H9 (cell line): ENCODE measurements around the gene HRAS. TPM values are rescaled to one million over a fixed set of nuclear protein-coding genes. Genes with fewer than 3 reads are reported as not detected.

Source experiments
- DNase-seq: peaks from one replicate; pipeline ENCODE4 v3.0.0-alpha.2; 2017
- H2AFZ ChIP-seq: one replicate; pipeline ENCODE4 v1.6.1; 2013; ENCODE audit warnings: mild to moderate bottlenecking, low read length, control low read depth, moderate library complexity
- H2AK5ac ChIP-seq: 2 replicates; pipeline ENCODE4 v1.6.1; 2013; ENCODE audit warnings: low read length, control low read depth, mixed read lengths; ENCODE audit not compliant: insufficient read length
- H2BK120ac ChIP-seq: one replicate; pipeline ENCODE4 v1.6.1; 2013; ENCODE audit warnings: low read depth, mild to moderate bottlenecking, low read length, control low read depth, inconsistent platforms; ENCODE audit not compliant: poor library complexity, severe bottlenecking
- H2BK12ac ChIP-seq: 2 replicates; pipeline ENCODE4 v1.6.1; 2013; ENCODE audit warnings: low read length, control low read depth, mixed read lengths, low read depth; ENCODE audit not compliant: insufficient read length
- H2BK15ac ChIP-seq: 2 replicates; pipeline ENCODE4 v1.6.1; 2013; ENCODE audit warnings: low read depth, low read length, control low read depth
- H2BK20ac ChIP-seq: one replicate; pipeline ENCODE4 v1.6.1; 2013; ENCODE audit warnings: low read depth, mild to moderate bottlenecking, low read length, control low read depth, inconsistent platforms; ENCODE audit not compliant: poor library complexity, severe bottlenecking
- H2BK5ac ChIP-seq: 2 replicates; pipeline ENCODE4 v1.6.1; 2013; ENCODE audit warnings: low read length, control low read depth, mixed read lengths; ENCODE audit not compliant: insufficient read length
- H3K14ac ChIP-seq: 2 replicates; pipeline ENCODE4 v1.6.1; 2013; ENCODE audit warnings: low read length, control low read depth; ENCODE audit not compliant: insufficient read depth
- H3K18ac ChIP-seq: 2 replicates; pipeline ENCODE4 v1.6.1; 2013; ENCODE audit warnings: low read depth, mild to moderate bottlenecking, mixed read lengths, low read length, control low read depth; ENCODE audit not compliant: insufficient read length
- H3K23ac ChIP-seq: 2 replicates; pipeline ENCODE4 v1.6.1; 2013; ENCODE audit warnings: low read length, control low read depth, mixed read lengths, low read depth; ENCODE audit not compliant: insufficient read length
- H3K23me2 ChIP-seq: 2 replicates; pipeline ENCODE4 v1.6.1; 2013; ENCODE audit warnings: low read depth, mild to moderate bottlenecking, mixed read lengths, low read length, control low read depth; ENCODE audit not compliant: insufficient read length, poor library complexity, severe bottlenecking
- H3K27ac ChIP-seq: 2 replicates; pipeline ENCODE4 v1.5.1; 2013; ENCODE audit warnings: low read length, control low read depth, mixed read lengths, low read depth; ENCODE audit not compliant: insufficient read length
- H3K27me3 ChIP-seq: 2 replicates; pipeline ENCODE4 v1.6.1; 2013; ENCODE audit warnings: low read length, control low read depth, inconsistent platforms; ENCODE audit not compliant: insufficient read depth
- H3K4ac ChIP-seq: 2 replicates; pipeline ENCODE4 v1.6.1; 2013; ENCODE audit warnings: low read depth, mild to moderate bottlenecking, control low read depth, inconsistent platforms, low read length, moderate library complexity
- H3K4me1 ChIP-seq: 2 replicates; pipeline ENCODE4 v1.6.1; 2013; ENCODE audit warnings: low read length, control low read depth, inconsistent platforms; ENCODE audit not compliant: insufficient read depth
- H3K4me2 ChIP-seq: 2 replicates; pipeline ENCODE4 v1.6.1; 2013; ENCODE audit warnings: low read length, control low read depth, mixed read lengths; ENCODE audit not compliant: insufficient read length, insufficient read depth
- H3K56ac ChIP-seq: 2 replicates; pipeline ENCODE4 v1.6.1; 2013; ENCODE audit warnings: low read depth, mild to moderate bottlenecking, mixed read lengths, low read length, control low read depth; ENCODE audit not compliant: insufficient read length
- H3K79me1 ChIP-seq: 2 replicates; pipeline ENCODE4 v1.6.1; 2013; ENCODE audit warnings: low read depth, mild to moderate bottlenecking, moderate library complexity, low read length, control low read depth, inconsistent platforms; ENCODE audit not compliant: insufficient read depth, poor library complexity, severe bottlenecking
- H3K79me2 ChIP-seq: 2 replicates; pipeline ENCODE4 v1.6.1; 2013; ENCODE audit warnings: low read length, control low read depth, inconsistent platforms; ENCODE audit not compliant: insufficient read depth
- H3K9ac ChIP-seq: 2 replicates; pipeline ENCODE4 v1.6.1; 2013; ENCODE audit warnings: low read length, control low read depth, mixed read lengths; ENCODE audit not compliant: insufficient read length; ENCODE audit errors: extremely low read depth
- H3K9me3 ChIP-seq: one replicate; pipeline ENCODE4 v1.6.1; 2013; ENCODE audit warnings: low read depth, low read length, inconsistent platforms; ENCODE audit not compliant: control insufficient read depth
- H3T11ph ChIP-seq: one replicate; pipeline ENCODE4 v1.6.1; 2013; ENCODE audit warnings: mild to moderate bottlenecking, low read length, control low read depth, inconsistent platforms
- H4K20me1 ChIP-seq: one replicate; pipeline ENCODE4 v1.6.1; 2013; ENCODE audit not compliant: control insufficient read depth, insufficient read length, insufficient read depth
- H4K5ac ChIP-seq: 2 replicates; pipeline ENCODE4 v1.6.1; 2013; ENCODE audit warnings: low read depth, mild to moderate bottlenecking, mixed read lengths, low read length, control low read depth; ENCODE audit not compliant: insufficient read length
- H4K8ac ChIP-seq: replicated peaks from 2 replicates; pipeline ENCODE4 v1.6.1; 2013; ENCODE audit warnings: low read length, control low read depth, mixed read lengths, low read depth; ENCODE audit not compliant: insufficient read length
- H4K91ac ChIP-seq: 2 replicates; pipeline ENCODE4 v1.6.1; 2013; ENCODE audit warnings: low read depth, mild to moderate bottlenecking, moderate library complexity, mixed read lengths, low read length, control low read depth; ENCODE audit not compliant: insufficient read length
- H3K27ac Mint-ChIP-seq, 3 experiments: 2 replicates in 2 of 3; 3 replicates in 1 of 3; pipeline ENCODE4 v1.8.0; 2020 to 2021; ENCODE audit warnings: mixed read lengths in 3 of 3, mild to moderate bottlenecking in 1 of 3, moderate library complexity in 1 of 3
- H3K27me3 Mint-ChIP-seq: 2 replicates; pipeline ENCODE4 v1.8.0; 2021; ENCODE audit warnings: low read depth, mild to moderate bottlenecking, moderate library complexity, mixed read lengths
- H3K36me3 Mint-ChIP-seq, 3 experiments: 2 replicates in 2 of 3; 3 replicates in 1 of 3; pipeline ENCODE4 v1.8.0; 2020 to 2021; ENCODE audit warnings: low read depth in 3 of 3, mixed read lengths in 3 of 3; ENCODE audit not compliant: insufficient read depth in 1 of 3
- H3K4me1 Mint-ChIP-seq, 2 experiments: 2 replicates each; pipeline ENCODE4 v1.8.0; 2020; ENCODE audit warnings: mixed read lengths in 2 of 2
- H3K4me3 Mint-ChIP-seq, 2 experiments: 2 replicates in 1 of 2; 3 replicates in 1 of 2; pipeline ENCODE4 v1.8.0; 2020 to 2021; ENCODE audit warnings: mild to moderate bottlenecking in 2 of 2, mixed read lengths in 2 of 2, moderate library complexity in 1 of 2
- H3K9me3 Mint-ChIP-seq, 2 experiments: 2 replicates in 1 of 2; 3 replicates in 1 of 2; pipeline ENCODE4 v1.8.0; 2020; ENCODE audit warnings: mild to moderate bottlenecking in 2 of 2, mixed read lengths in 2 of 2, moderate library complexity in 1 of 2
- CTCF ChIP-seq: fragments of 200-600 bp; sonication (generic); conservative IDR thresholded peaks from 3 replicates; pipeline ENCODE4 v1.8.0; 2021; ENCODE audit warnings: antibody characterized with exemption, mild to moderate bottlenecking
- WGBS: extraction: QIAGEN DNeasy Blood & Tissue Kit; methylation state at CpG from one replicate; pipeline ENCODE4 v1.1.7; 2013; ENCODE audit warnings: missing lambda C conversion rate, low lambda C conversion rate, mixed read lengths; ENCODE audit not compliant: insufficient read length; ENCODE audit errors: extremely low coverage; 5-methylcytosine and 5-hydroxymethylcytosine counted together
- total RNA-seq: library from RNA; stranded (reverse); gene quantifications from 2 replicates; pipeline ENCODE4 v1.2.1, GENCODE V29; 2021

Gene HRAS
- total RNA-seq, 1 experiment from 2014 or later, result 61.8 TPM

DNA sequence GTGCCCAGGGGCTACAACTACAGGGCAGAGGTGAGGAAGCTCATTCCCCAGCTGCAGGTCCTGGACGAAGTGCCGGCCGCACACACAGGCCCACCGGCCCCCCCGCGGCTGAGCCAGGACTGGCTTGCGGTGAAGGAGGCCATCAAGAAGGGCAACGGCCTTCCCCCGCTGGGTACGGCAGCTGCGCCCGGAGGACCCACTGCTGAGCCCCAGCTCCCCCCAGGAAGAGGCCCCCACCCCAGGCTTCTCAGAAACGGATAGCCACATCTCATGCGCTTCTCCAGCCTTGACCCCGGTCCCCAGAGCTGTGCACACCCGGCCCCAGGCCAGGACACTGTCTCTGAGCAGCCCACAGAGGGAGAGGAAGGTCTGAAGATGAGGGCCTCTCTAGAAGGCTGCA is 15.8 kb upstream of the HRAS start:
- no peaks in the 10 kb centered on the region for H4K20me1 ChIP-seq
- H3K14ac ChIP-seq, result no peak overlapping the region
- H2BK20ac ChIP-seq, result no peak overlapping the region
- H2BK5ac ChIP-seq, result no peak overlapping the region
- H3K9ac ChIP-seq, result no peak overlapping the region
- Mint-ChIP-seq H3K27me3 (peaks cover 11% of the 10 kb centered on the region), H3K9me3 (no peaks in the 10 kb centered on the region; a peak in 1 of 5 replicates), H3K4me1 (no peaks in the 10 kb centered on the region), H3K4me3 (no peak overlapping the region), H3K36me3 (no peaks in the 10 kb centered on the region), H3K27ac (no peak overlapping the region)
- no peak overlapping the region for H3K27ac ChIP-seq
- H3K27me3 ChIP-seq, result no peaks in the 10 kb centered on the region; the same call in 1 of the 2 replicates
- H2AK5ac ChIP-seq, result no peak overlapping the region
- no peak for TF ChIP-seq CTCF
- no peak overlapping the region for H2AFZ ChIP-seq
- H2BK12ac ChIP-seq, result no peak overlapping the region
- no CpG with 5 or more reads among the region's 16 CpGs for WGBS
- H3K79me2 ChIP-seq, result no peaks in the 10 kb centered on the region
- no peak for DNase-seq
- no peak overlapping the region for H3K4ac ChIP-seq
- H2BK15ac ChIP-seq, result no peak overlapping the region
- H3K18ac ChIP-seq, result no peak overlapping the region
- H3K23me2 ChIP-seq, result peaks cover 3% of the 10 kb centered on the region
- no peak overlapping the region for H4K5ac ChIP-seq
- no peaks in the 10 kb centered on the region for H3K79me1 ChIP-seq
- H3K4me1 ChIP-seq, result no peaks in the 10 kb centered on the region
- no peak overlapping the region for H4K8ac ChIP-seq
- H2BK120ac ChIP-seq, result no peak overlapping the region
- H3K4me2 ChIP-seq, result no peak overlapping the region
- no peaks in the 10 kb centered on the region for H3K9me3 ChIP-seq
- H3K56ac ChIP-seq, result no peak overlapping the region
- no peak overlapping the region for H4K91ac ChIP-seq
- no peak overlapping the region for H3T11ph ChIP-seq
- H3K23ac ChIP-seq, result no peak overlapping the region
